Measurements from ENCODE around the gene BEND4. TPM values are rescaled to one million over a fixed set of nuclear protein-coding genes. Genes with fewer than 3 reads are reported as not detected.

The BEND4 gene
- total RNA-seq, 1 donor, result not detected

DNA sequence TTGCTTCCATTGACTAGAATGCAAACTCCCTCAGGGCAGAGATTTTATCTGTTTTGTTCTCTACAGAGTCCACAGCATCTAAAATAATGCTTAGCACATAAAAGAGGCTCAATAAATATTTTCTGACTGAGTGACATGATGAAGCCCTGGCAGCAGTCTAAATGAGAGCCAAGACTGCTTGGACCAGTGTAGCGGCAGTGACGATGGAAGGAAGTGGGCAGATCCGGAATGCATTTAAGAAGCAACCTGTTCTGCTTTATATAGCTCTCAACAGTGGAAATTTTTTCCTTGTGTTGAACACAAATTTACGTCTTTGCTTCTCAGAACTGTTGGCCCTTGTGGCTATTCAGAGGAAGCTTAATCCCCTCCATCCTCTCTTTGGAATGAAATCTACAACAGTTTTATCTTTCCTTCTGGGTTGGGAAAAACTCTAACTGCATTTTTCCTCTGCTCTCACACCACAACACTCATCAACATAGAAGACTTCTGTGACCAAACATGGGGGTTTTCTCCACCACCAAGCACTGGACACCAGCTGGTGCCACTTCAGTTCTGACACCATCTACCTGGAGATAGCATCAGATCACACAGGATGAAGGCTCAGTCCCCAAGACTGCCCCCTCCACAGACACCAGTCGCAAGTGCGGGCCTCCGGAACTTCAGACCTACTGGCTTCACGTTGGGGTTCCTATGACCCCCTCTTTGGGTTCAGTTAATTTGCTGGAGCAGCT, 7.0 kb upstream of the BEND4 start:
- H3K4me3 ChIP-seq (ENCODE audit: low read depth, low read length), result no peak overlapping the region
- DNase-seq (ENCODE audit: low read depth), result no peak
- TF ChIP-seq, protein P1, sequence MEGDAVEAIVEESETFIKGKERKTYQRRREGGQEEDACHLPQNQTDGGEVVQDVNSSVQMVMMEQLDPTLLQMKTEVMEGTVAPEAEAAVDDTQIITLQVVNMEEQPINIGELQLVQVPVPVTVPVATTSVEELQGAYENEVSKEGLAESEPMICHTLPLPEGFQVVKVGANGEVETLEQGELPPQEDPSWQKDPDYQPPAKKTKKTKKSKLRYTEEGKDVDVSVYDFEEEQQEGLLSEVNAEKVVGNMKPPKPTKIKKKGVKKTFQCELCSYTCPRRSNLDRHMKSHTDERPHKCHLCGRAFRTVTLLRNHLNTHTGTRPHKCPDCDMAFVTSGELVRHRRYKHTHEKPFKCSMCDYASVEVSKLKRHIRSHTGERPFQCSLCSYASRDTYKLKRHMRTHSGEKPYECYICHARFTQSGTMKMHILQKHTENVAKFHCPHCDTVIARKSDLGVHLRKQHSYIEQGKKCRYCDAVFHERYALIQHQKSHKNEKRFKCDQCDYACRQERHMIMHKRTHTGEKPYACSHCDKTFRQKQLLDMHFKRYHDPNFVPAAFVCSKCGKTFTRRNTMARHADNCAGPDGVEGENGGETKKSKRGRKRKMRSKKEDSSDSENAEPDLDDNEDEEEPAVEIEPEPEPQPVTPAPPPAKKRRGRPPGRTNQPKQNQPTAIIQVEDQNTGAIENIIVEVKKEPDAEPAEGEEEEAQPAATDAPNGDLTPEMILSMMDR (IDR thresholded peaks at IDR 0.05; ENCODE audit: insufficient read depth, low read depth, low read length), result no peak

DNA sequence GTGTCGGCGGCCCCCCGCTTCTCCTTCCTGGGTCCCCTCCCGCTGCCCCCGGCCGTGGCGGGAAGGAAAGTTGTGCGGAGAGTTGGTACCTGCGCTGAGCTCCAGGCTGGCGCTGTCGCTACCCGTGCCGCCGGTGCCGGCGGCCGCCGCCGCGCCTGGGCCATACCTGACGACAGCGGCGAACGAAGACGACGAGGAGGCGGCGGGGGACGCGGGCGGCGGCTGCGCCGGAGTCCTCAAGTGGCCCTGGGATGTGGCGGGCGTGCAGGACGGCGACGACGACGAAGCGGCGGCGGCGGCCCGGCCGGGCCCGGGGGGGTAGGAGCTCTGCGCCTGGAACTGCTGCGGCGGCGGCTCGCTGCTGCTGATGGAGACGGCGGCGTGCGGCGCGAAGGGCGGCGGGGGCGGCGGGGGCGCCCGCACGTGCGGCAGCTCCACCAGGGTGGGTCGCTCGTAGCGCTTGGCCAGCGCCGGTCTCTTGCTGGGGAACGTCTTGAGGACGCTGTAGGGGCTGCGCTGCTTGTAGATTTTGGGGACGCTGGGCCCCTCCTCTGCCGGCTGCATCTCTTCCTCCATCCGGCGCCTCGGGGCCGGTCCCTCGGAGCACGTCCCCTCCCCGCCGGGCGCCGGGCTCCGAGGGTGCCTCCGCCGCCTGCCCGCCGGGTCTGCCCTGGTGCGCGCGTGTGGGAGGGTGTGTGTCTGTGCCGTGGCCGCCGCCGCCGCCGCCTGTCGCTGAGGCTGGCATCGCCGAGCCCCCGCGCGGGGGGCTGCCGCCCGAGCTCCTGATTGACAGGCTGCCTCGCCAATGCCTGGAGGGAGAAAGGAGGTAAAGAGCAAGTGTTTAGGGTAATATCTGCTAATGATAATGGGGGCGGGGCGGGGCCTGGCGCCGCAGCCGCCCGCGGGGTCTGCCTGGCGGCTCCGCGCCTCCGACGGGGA, 618 bp downstream of the BEND4 start:
- DNase-seq (ENCODE audit: low read depth), result no peak
- H3K4me3 ChIP-seq (ENCODE audit: low read depth, low read length), result peak overlapping the region; percentile 25
- TF ChIP-seq, protein P1 (IDR thresholded peaks at IDR 0.05; ENCODE audit: insufficient read depth, low read depth, low read length), result no peak

DNA sequence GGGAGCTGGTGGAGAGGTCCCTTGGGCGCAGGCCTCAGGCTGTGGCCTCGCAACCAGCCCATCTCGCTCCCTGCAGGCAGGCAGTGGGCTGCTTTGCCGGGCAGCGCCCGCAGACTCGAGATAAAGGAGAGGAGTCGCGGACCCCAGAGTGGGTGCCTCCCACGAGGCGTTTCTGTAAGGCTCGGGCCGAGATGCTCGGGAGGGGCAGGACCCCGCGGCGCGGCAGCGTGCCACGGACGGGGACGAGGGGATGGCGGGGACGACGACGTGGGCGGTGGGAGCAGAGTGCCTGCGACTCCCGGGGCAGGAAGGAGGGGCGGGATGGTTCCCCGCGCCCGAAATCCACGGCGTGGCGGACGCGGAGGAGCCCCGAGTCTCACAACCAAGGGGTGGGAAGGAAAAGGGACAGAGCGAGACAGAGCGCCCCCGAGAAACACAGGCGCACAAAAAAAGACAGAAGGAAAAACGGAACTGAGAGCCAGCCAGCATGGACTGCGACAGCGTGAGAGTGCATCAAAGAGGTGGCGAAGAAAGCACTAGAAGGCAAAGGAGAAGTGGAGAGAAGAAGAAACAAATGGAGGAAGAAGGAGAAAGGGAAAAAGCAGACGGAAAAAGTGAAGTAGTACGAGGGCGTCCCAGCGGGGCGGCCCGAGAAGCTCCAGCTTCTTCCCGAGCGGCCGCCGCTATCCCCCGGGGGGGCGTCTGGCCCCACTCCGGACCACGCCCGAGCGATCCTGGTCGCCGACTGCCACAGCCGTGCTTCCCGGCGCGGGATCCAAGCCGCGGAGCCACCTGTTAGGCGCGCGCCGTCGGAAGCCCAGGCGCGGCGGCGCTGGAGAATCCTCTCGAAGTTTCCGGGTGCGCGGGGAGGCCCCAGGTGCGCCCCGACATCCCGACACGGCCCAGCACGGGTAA, 1.5 kb downstream of the BEND4 start:
- DNase-seq (ENCODE audit: low read depth), result no peak
- TF ChIP-seq, protein P1 (IDR thresholded peaks at IDR 0.05; ENCODE audit: insufficient read depth, low read depth, low read length), result no peak
- H3K4me3 ChIP-seq (ENCODE audit: low read depth, low read length), result no peak overlapping the region

DNA sequence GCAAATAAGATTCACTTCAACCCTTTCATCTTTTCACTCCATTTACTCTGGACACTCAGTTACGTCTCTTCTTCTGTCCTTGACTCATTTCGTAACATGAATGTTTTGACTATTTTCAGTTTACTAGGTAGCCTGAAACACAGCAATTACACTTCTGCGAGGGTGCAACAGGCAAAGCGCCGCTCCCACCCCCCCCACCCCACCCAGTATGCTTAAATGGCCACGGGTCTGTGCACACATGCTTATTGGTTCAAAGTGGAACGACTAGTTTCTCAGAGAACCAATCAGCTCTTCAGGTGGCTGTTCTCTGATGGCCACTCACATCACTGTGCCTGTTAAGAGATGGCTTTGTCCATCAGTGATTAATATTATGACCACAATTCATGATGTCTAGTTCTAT, 3.5 kb downstream of the BEND4 start:
- H3K4me3 ChIP-seq (ENCODE audit: low read depth, low read length), result no peak overlapping the region

DNA sequence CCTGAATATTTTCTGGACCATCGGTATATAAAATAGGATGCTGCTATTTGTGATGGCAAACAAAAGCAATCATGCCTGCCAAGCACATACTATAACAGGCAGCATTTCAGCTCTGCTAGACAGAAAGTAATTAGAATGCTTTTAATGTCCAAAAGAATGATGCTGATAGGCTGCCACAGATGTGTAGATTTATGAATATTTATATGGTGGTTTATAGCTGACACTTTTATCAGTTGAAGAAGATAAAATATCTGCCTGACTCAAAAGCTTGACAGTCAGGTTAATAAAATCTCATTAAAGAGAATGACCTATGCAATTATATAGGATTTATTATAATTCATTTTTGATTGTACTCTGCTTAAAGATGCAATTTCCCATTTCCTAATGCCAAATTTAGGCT, 4.0 kb downstream of the BEND4 start:
- DNase-seq (ENCODE audit: low read depth), result no peak
- no peak overlapping the region for H3K4me3 ChIP-seq (ENCODE audit: low read depth, low read length)
- TF ChIP-seq, protein P1 (IDR thresholded peaks at IDR 0.05; ENCODE audit: insufficient read depth, low read depth, low read length), result no peak

More for the DNA sequence above, 3.5 kb downstream of the BEND4 start:
- no peak for DNase-seq (ENCODE audit: low read depth)
- TF ChIP-seq, protein P1 (IDR thresholded peaks at IDR 0.05; ENCODE audit: insufficient read depth, low read depth, low read length), result no peak

DNA sequence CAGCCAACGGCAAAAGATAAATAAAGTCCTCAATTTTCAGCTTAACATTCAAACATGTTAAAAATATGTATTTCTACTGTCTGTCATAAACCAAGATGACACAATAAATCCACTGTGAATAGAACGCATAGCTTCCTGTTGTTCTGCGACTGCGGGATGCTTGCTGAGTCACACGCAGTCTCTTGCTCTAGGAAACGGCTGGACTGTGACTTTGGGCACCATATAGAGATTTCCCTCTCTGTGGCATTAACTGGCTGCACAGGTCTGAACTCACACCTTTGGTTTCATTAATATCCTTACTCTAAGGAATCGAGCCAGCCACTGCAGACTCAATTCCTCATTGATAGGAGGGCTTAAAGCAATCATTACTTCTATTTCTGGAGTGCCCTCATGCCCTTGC, 8.4 kb downstream of the BEND4 start:
- TF ChIP-seq, protein P1 (IDR thresholded peaks at IDR 0.05; ENCODE audit: insufficient read depth, low read depth, low read length), result no peak
- H3K4me3 ChIP-seq (ENCODE audit: low read depth, low read length), result no peak overlapping the region
- no peak for DNase-seq (ENCODE audit: low read depth)
